Thyroid gland (tissue), 4 donors: ENCODE measurements around the gene ADM2. TPM values are rescaled to one million over a fixed set of nuclear protein-coding genes. Genes with fewer than 3 reads are reported as not detected.

Experiments
- DNase-seq, 2 donors: peaks; one replicate each; pipeline ENCODE4 v3.0.0-alpha.2; 2019
- H3K27ac ChIP-seq, 3 donors: fragments of 200-600 bp; sonication (generic); 1 replicate in 2 of 3; 2 replicates in 1 of 3; pipeline ENCODE4 v1.5.1; 2016 to 2019; ENCODE audit warnings: mild to moderate bottlenecking in 1 of 3, moderate library complexity in 1 of 3
- H3K27me3 ChIP-seq: fragments of 200-600 bp; sonication (generic); one replicate; pipeline ENCODE4 v1.5.1; 2019
- H3K36me3 ChIP-seq, 2 donors: fragments of 200-600 bp; sonication (generic); one replicate each; pipeline ENCODE4 v1.5.1; 2016 to 2019
- H3K4me1 ChIP-seq, 2 donors: fragments of 200-600 bp; sonication (generic); one replicate each; pipeline ENCODE4 v1.5.1; 2017 to 2019
- H3K4me3 ChIP-seq, 3 donors: fragments of 200-600 bp; sonication (generic); replicated peaks in 1 of 3; 1 replicate in 2 of 3; 2 replicates in 1 of 3; pipeline ENCODE4 v1.5.1; 2016; ENCODE audit warnings: mild to moderate bottlenecking in 1 of 3
- H3K9me3 ChIP-seq: fragments of 200-600 bp; sonication (generic); one replicate; pipeline ENCODE4 v1.5.1; 2017
- POLR2A ChIP-seq, 2 donors: fragments of 450-650 bp; IDR thresholded peaks; one replicate each; pipeline ENCODE4 v1.6.1; 2017; ENCODE audit warnings: antibody characterized with exemption in 2 of 2, mild to moderate bottlenecking in 2 of 2, moderate library complexity in 1 of 2
- WGBS, 2 donors: methylation state at CpG; one replicate each; pipeline ENCODE4 v1.1.5; 2017; 5-methylcytosine and 5-hydroxymethylcytosine counted together
- intact Hi-C: fragments of 100-400 bp; cut with DNase I; formaldehyde crosslinking; loops from one replicate; pipeline ENCODE4 v1.15.1; 2023
- total RNA-seq, 4 donors: library from RNA; depleted of rRNA; stranded (reverse); fragments of >200 nt; gene quantifications; one replicate each; pipeline ENCODE4 v1.2.3, GENCODE V29; 2016
- TF ChIP-seq, protein P1 (sequence below), 6 experiments: fragments of 200-600 bp in 3 of 6; fragments of 450-650 bp in 3 of 6; sonication (generic) in 3 of 6; IDR thresholded peaks; one replicate each; pipeline ENCODE4 v1.5.1; 2016 to 2019; ENCODE audit warnings: antibody characterized with exemption in 6 of 6, mild to moderate bottlenecking in 2 of 6, inconsistent platforms in 1 of 6, moderate library complexity in 1 of 6

Gene ADM2
- total RNA-seq, 4 donors from 2014 or later, result 5.2 to 23.5 (median 6.6) TPM

GRCh38 chr22:50443801-50444625, 37.3 kb upstream of the ADM2 start:
- Histone ChIP-seq H3K4me3 (no peak overlapping the region), H3K27ac (peak overlapping the region; percentile 51 to 86 (median 77)), H3K36me3 (peaks cover 41% of the 10 kb centered on the region in 2 donors), H3K9me3 (no peaks in the 10 kb centered on the region), H3K4me1 (peaks cover 32 to 34% of the 10 kb centered on the region in 2 donors), H3K27me3 (no peaks in the 10 kb centered on the region)
- TF ChIP-seq POLR2A (IDR thresholded peaks at IDR 0.05), result no peak
- TF ChIP-seq, protein P1, sequence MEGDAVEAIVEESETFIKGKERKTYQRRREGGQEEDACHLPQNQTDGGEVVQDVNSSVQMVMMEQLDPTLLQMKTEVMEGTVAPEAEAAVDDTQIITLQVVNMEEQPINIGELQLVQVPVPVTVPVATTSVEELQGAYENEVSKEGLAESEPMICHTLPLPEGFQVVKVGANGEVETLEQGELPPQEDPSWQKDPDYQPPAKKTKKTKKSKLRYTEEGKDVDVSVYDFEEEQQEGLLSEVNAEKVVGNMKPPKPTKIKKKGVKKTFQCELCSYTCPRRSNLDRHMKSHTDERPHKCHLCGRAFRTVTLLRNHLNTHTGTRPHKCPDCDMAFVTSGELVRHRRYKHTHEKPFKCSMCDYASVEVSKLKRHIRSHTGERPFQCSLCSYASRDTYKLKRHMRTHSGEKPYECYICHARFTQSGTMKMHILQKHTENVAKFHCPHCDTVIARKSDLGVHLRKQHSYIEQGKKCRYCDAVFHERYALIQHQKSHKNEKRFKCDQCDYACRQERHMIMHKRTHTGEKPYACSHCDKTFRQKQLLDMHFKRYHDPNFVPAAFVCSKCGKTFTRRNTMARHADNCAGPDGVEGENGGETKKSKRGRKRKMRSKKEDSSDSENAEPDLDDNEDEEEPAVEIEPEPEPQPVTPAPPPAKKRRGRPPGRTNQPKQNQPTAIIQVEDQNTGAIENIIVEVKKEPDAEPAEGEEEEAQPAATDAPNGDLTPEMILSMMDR (IDR thresholded peaks at IDR 0.05), result no peak
- 30 to 47% methylated on average over 14 to 25 of the region's 28 CpGs for WGBS, 2 donors
- peak; percentile 78 for DNase-seq
- intact Hi-C loops, result no loop called here

DNA sequence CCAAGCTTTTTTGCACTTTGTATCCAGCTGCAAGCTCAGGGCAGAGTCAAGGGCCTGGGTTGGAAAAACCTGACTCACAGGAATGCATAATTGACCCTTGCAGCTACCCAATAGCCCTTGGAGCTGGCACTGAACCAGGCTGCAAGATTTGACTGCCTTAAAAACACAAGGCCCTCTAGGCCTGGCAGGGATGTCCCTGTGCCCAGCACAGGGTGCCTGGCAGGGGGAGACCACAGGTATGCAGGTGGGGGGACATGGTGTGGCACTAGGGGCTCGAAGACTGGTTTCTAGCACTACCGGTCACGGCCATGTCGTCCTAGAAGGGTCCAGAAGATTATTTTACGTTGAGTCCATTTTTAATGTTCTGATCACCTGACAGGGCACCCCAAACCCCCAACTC, 36.7 kb upstream of the ADM2 start:
- DNase-seq, result peak; percentile 98 to 99
- Histone ChIP-seq H3K27me3 (no peaks in the 10 kb centered on the region), H3K27ac (peak overlapping the region; percentile 62 to 86 (median 77)), H3K9me3 (no peaks in the 10 kb centered on the region), H3K4me3 (no peak overlapping the region), H3K36me3 (peaks cover 36 to 41% of the 10 kb centered on the region in 2 donors), H3K4me1 (peaks cover 32 to 34% of the 10 kb centered on the region in 2 donors)
- intact Hi-C loops, result no loop called here
- no peak for TF ChIP-seq POLR2A (IDR thresholded peaks at IDR 0.05)
- TF ChIP-seq, protein P1 (IDR thresholded peaks at IDR 0.05), result no peak
- WGBS, 2 donors, result 40 to 42% methylated on average over 4 to 5 of the region's 5 CpGs

GRCh38 chr22:50445071-50445879, 36.1 kb upstream of the ADM2 start:
- 42 to 45% methylated on average over 15 to 30 of the region's 30 CpGs for WGBS, 2 donors
- no peaks in the 10 kb centered on the region for H3K9me3 ChIP-seq
- TF ChIP-seq POLR2A (IDR thresholded peaks at IDR 0.05), result peak in 1 of 2 donors; percentile 1
- TF ChIP-seq, protein P1 (IDR thresholded peaks at IDR 0.05), result no peak
- H3K36me3 ChIP-seq, result peaks cover 31 to 41% of the 10 kb centered on the region in 2 donors
- no peak overlapping the region for H3K4me3 ChIP-seq
- H3K4me1 ChIP-seq, result peaks cover 32 to 34% of the 10 kb centered on the region in 2 donors
- peak; percentile 68 to 79 for DNase-seq
- intact Hi-C loops, result no loop called here
- no peaks in the 10 kb centered on the region for H3K27me3 ChIP-seq
- H3K27ac ChIP-seq, result peak overlapping the region; percentile 62 to 86 (median 77)

DNA sequence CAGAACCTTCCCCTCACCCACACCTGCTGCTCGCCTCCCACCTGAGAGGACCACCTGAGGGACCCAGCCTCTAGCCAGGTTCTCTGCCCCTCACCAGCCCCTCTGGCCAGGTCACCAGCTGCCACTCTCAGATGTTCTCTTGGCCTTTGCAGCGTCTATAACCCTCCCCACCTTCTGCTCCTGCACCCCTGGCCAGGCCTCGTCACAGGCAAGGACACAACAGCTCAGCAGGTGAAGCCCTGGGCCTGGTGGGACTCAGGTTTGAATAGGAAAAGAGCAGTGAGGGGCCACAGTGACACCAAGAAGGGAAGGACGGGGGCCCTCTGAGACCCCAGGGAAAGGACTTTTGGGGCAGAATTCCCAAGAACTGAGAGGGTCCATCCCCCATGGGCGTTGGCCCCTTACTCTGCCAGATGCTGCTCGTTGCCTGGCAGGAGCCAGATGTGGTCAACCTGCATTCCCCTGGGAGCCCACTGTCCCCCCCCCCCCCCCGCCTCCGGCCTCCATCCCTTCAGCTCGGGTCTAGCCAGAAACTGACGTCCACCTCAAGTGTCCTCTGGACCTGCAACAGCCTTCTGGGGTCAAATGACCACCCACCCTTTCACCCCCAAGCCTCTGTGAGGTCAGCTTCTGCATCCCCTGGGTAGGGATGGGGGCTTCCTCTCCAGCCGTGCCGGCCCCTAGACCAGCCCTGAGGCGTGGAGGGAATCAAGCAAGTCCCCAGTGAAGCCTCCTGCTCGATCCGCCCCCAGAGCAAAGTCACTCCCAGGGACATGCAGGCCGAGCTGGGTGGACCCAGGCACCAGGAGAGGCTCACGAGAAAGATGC, 35.2 kb upstream of the ADM2 start:
- peaks cover 31 to 40% of the 10 kb centered on the region in 2 donors for H3K36me3 ChIP-seq

More for the DNA sequence above, 35.2 kb upstream of the ADM2 start:
- Histone ChIP-seq H3K9me3 (no peaks in the 10 kb centered on the region), H3K4me1 (peaks cover 32 to 34% of the 10 kb centered on the region in 2 donors), H3K27me3 (no peaks in the 10 kb centered on the region), H3K4me3 (no peak overlapping the region), H3K27ac (peak overlapping the region; percentile 62 to 86 (median 77))
- WGBS, 2 donors, result 86 to 93% methylated on average over 9 to 13 of the region's 17 CpGs
- intact Hi-C loops, result no loop called here
- TF ChIP-seq, protein P1 (IDR thresholded peaks at IDR 0.05), result no peak
- TF ChIP-seq POLR2A (IDR thresholded peaks at IDR 0.05), result no peak
- DNase-seq, result no peak
